HFF-Myc (cell line): Measurements from ENCODE around the gene AKAP7.
"Not testable (repeated sequence)": the region's sequence is repeated elsewhere in the genome, so short reads cannot be mapped to it uniquely, and the experiment has no call there.

Source experiments
- DNase-seq: peaks from one replicate; pipeline ENCODE4 v3.0.0-alpha.2; 2011; ENCODE audit warnings: low read depth; ENCODE audit errors: extremely low read depth
- H3K4me3 ChIP-seq: replicated peaks from 2 replicates; pipeline ENCODE4 v1.5.1; 2011; ENCODE audit warnings: low read depth, mild to moderate bottlenecking, control low read depth, low read length
- TF ChIP-seq, protein P1 (sequence below): IDR thresholded peaks from 2 replicates; pipeline ENCODE4 v1.5.1; 2012; ENCODE audit warnings: mild to moderate bottlenecking, low read depth, low read length, control low read depth; ENCODE audit errors: missing control alignments

AKAP7 gene

DNA sequence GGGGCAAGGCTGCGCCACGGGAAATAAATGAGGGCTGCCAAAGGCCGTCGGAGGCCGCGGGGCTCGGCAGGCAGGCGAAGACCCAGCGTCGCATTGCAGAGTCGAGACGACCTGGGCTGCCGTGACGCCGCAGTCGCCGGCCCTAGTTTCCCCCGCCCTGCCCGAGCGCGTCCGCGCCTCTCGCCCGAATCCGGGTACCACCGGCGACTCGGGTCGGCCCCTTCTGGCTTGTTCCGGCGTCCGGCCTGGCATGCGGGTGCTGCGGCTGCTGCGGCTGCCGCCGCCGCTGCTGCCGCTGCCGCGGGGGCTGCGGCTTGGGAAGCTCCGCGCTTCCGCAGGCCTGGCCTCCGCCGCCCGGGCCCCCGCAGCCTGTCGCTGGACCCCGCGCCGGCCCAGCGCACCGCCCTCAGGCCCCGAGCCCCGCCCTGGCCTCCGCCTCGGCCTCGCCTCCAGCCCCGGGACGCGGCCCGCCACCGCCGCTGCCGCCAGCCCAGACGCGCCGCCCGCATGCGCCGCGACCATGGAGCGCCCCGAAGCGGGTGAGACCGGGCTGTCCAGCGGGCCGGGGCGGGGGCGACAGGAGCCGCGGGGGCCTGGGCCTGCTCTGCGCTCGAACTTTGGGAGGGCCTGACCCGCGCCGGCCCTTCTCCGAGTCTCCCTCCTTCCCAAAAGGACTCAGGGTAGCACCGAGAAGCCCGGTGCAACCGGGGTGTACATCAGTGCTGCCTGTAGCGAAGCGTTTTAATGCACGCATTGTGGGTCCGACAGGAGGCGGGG, at the start of gene AKAP7:
Gene AKAP7, plus strand, starts transcription at position 224 of the 777 bp plus-strand sequence. Its CDS starts 297 bp downstream, at position 521.
- no peak for DNase-seq
- peak within 1 kb of the TSS; percentile 63 for H3K4me3 ChIP-seq
- TF ChIP-seq, protein P1, sequence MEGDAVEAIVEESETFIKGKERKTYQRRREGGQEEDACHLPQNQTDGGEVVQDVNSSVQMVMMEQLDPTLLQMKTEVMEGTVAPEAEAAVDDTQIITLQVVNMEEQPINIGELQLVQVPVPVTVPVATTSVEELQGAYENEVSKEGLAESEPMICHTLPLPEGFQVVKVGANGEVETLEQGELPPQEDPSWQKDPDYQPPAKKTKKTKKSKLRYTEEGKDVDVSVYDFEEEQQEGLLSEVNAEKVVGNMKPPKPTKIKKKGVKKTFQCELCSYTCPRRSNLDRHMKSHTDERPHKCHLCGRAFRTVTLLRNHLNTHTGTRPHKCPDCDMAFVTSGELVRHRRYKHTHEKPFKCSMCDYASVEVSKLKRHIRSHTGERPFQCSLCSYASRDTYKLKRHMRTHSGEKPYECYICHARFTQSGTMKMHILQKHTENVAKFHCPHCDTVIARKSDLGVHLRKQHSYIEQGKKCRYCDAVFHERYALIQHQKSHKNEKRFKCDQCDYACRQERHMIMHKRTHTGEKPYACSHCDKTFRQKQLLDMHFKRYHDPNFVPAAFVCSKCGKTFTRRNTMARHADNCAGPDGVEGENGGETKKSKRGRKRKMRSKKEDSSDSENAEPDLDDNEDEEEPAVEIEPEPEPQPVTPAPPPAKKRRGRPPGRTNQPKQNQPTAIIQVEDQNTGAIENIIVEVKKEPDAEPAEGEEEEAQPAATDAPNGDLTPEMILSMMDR: no peak

DNA sequence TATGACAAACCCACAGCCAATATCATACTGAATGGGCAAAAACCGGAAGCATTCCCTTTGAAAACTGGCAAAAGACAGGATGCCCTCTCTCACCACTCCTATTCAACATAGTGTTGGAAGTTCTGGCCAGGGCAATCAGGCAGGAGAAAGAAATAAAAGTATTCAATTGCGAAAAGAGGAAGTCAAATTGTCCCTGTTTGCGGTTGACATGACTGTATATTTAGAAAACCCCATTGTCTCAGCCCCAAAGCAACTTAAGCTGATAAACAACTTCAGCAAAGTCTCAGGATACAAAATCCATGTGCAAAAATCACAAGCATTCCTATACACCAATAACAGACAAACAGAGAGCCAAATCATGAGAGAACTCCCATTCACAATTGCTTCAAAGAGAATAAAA, 44.9 kb upstream of the AKAP7 start:
- DNase-seq, H3K4me3 ChIP-seq: not testable (repeated sequence)

DNA sequence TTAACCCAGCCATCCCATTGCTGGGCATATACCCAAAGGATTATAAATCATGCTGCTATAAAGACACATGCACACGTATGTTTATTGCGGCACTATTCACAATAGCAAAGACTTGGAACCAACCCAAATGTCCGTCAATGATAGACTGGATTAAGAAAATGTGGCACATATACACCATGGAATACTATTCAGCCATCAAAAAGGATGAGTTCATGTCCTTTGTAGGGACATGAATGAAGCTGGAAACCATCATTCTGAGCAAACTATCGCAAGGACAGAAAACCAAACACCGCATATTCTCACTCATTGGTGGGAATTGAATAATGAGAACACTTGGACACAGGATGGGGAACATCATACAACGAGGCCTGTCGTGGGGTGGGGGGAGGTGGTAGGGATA, 43.3 kb upstream of the AKAP7 start:
- DNase-seq, H3K4me3 ChIP-seq: not testable (repeated sequence)

DNA sequence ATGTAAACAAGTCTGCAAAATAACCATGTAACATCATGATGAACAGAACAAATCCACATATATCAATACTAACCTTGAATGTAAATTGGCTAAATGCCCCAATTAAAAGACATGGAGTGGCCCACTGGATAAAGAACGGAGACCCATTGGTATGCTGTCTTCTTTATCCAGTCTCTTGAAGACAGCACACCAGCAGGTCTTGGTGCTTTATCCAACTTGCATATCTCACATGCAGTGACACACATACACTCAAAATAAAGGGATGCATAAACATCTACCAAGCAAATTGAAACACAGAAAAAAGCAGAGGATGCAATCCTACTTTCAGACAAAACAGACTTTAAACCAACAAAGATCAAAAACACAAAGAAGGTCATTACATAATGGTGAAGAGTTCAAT, 41.9 kb upstream of the AKAP7 start:
- DNase-seq: no peak
- H3K4me3 ChIP-seq: no peak overlapping the region
- TF ChIP-seq, protein P1: no peak

DNA sequence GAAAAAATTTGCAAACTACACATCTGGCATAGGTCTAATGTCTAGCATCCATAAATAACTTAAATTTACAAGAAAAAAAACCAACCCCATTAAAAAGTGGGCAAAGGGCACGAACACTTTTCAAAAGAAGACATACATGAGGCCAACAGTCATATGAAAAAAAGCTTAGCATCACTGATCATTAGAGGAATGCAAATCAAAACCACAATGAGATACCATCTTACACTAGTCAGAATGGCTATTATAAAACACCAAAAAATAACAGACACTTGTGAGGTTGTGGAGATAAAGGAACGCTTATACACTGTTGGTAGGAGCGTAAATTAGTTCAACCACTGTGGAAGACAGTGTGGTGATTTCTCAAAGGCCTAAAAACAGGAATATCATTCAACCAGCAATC, 38.5 kb upstream of the AKAP7 start:
- DNase-seq: no peak
- TF ChIP-seq, protein P1: no peak
- no peak overlapping the region for H3K4me3 ChIP-seq

DNA sequence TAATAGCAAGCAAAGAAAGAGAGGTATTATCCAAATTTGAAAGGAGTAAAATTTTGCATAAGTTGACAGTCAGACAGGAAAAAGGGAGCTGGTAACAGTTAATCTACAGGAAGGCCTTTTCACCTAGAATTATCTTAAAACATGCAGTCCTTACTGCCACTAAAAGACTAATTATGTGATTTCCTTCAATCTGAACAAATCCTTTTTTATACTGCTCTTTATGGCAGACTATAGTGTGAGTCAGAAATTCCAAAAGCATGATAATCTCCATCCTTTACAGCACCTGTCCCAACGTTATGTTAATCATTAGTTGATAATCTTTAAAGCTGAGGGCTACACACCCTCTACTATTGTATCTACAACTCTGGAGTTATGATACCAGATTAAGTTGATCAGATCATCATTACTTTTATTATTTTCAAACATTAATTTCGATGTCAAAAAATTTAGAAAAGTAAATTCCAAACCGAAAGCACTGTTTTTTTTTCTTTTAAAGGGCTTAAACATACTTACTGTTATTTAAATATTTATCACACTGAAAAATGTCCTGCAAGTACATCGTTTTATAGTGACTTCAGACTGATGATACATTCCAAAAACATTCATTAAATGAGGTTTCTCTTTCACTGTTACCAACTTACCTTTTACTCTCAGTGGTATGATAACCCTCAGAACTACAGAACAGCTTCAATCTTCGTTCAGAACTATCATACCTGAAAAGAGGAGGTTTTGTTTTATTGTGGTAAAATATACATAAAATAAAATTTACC, 33.2 kb upstream of the AKAP7 start:
- DNase-seq: no peak
- no peak overlapping the region for H3K4me3 ChIP-seq
- TF ChIP-seq, protein P1: no peak

DNA sequence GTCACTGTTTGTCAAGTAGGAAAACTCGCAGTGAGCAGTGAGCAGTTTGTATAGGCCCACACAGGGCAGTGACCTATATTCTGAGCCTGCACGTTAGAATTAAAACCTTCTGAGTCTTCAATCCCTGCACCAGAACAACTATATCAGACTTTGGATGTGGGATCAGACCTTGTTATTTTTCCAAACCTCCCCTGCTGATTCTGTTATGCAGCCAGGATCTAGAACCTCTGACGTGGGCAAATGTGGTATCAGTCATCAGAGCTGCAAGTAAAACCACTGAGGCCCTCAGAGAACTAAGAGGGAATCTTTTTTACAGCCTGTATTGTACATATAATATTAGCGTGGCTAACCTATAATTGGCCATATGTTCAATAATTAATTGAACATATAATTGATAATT, 32.0 kb upstream of the AKAP7 start:
- H3K4me3 ChIP-seq: no peak overlapping the region
- DNase-seq: no peak
- TF ChIP-seq, protein P1: no peak
